ENCODE results near the gene GATAD2B.

Gene GATAD2B

DNA sequence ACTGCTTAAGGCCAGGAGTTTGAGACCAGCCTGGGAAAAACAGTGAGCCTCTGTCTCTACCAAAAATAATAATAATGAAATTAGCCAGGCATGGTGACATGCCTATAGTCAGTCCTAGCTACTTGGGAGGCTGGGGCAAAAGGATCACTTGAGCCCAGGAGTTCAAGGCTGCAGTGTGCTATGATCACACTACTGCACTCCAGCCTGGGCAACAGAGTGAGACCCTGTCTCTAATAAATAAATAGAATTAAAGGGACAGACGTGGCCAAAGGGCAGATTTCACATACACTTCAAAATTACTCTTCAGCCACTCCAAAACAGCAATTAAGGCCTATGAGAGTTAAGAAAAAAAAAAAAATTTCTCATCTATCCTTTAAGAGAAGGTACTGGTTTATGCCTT is 45.7 kb downstream of the GATAD2B start:
- no peaks in the 10 kb centered on the region for H3K27me3 ChIP-seq (ENCODE audit: control insufficient read depth in 1 of 2, insufficient read depth in 2 of 2, low read length in 2 of 2)
- H3K4me1 ChIP-seq (ENCODE audit: insufficient read depth, low read length): peaks cover 21% of the 10 kb centered on the region
- no peaks in the 10 kb centered on the region for H3K36me3 ChIP-seq (ENCODE audit: insufficient read depth, low read length)
- H3K9ac ChIP-seq (ENCODE audit: low read length): no peak overlapping the region
- H3K27ac ChIP-seq (ENCODE audit: low read depth, low read length): no peak overlapping the region
- no peaks in the 10 kb centered on the region for H3K9me3 ChIP-seq (ENCODE audit: low read length)
- no peak overlapping the region for H3K4me3 ChIP-seq (ENCODE audit: low read depth in 1 of 2, low read length in 2 of 2)

- H3K4me3 ChIP-seq (ENCODE audit: low read depth in 1 of 2, low read length in 2 of 2): no peak overlapping the region
- H3K27me3 ChIP-seq (ENCODE audit: control insufficient read depth in 1 of 2, insufficient read depth in 2 of 2, low read length in 2 of 2): no peaks in the 10 kb centered on the region
- H3K36me3 ChIP-seq (ENCODE audit: insufficient read depth, low read length): no peaks in the 10 kb centered on the region
- no peaks in the 10 kb centered on the region for H3K9me3 ChIP-seq (ENCODE audit: low read length)
- H3K9ac ChIP-seq (ENCODE audit: low read length): no peak overlapping the region
- no peak overlapping the region for H3K27ac ChIP-seq (ENCODE audit: low read depth, low read length)
- H3K4me1 ChIP-seq (ENCODE audit: insufficient read depth, low read length): no peaks in the 10 kb centered on the region
These were observed 49.8 kb downstream of the GATAD2B start for GRCh38 chr1:153872934-153873333.

DNA sequence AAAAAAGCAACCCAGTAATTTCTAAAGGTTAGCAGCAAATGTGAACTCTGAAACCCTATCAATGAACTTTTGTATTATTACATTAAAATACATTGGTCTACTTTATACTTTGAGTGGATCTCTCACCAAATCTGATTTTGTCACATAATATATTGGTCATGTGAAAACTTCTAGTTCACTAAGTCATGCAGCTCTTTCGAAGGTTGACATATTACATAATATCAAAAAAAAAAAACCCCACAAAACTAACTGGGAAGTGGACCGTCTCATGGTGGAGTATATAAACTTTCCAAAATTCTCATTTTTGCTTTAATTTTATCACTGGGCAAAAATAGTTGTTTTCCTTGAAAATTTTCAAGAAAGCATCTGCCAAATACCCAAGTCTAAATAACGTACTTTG is 50.4 kb downstream of the GATAD2B start:
- Histone ChIP-seq H3K36me3 (ENCODE audit: insufficient read depth, low read length) (no peaks in the 10 kb centered on the region), H3K4me3 (ENCODE audit: low read depth in 1 of 2, low read length in 2 of 2) (no peak overlapping the region), H3K4me1 (ENCODE audit: insufficient read depth, low read length) (no peaks in the 10 kb centered on the region), H3K9me3 (ENCODE audit: low read length) (no peaks in the 10 kb centered on the region), H3K27ac (ENCODE audit: low read depth, low read length) (no peak overlapping the region), H3K9ac (ENCODE audit: low read length) (no peak overlapping the region), H3K27me3 (ENCODE audit: control insufficient read depth in 1 of 2, insufficient read depth in 2 of 2, low read length in 2 of 2) (no peaks in the 10 kb centered on the region)

DNA sequence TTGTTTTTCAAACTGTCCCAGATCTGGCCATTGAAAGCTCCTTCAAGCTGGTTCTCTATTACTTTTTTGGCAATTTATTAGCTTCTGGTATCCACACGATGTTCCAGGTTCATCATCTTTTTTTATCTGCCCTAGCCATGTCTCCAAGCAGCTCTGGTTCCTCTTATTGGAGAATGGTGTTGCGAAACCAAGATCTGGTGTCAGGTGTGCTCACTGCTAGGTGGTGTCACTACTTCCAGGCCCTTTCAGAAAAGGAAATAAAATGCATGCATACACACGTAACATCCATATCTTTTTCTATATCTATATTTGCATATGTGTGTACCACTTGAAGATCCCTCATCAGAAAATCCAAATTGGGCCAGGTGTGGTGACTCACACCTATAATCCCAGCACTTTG is 53.3 kb downstream of the GATAD2B start:
- no peaks in the 10 kb centered on the region for H3K9me3 ChIP-seq (ENCODE audit: low read length)
- H3K4me1 ChIP-seq (ENCODE audit: insufficient read depth, low read length): no peaks in the 10 kb centered on the region
- no peak overlapping the region for H3K27ac ChIP-seq (ENCODE audit: low read depth, low read length)
- H3K36me3 ChIP-seq (ENCODE audit: insufficient read depth, low read length): no peaks in the 10 kb centered on the region
- no peak overlapping the region for H3K4me3 ChIP-seq (ENCODE audit: low read depth in 1 of 2, low read length in 2 of 2)
- no peak overlapping the region for H3K9ac ChIP-seq (ENCODE audit: low read length)
- H3K27me3 ChIP-seq (ENCODE audit: control insufficient read depth in 1 of 2, insufficient read depth in 2 of 2, low read length in 2 of 2): no peaks in the 10 kb centered on the region

DNA sequence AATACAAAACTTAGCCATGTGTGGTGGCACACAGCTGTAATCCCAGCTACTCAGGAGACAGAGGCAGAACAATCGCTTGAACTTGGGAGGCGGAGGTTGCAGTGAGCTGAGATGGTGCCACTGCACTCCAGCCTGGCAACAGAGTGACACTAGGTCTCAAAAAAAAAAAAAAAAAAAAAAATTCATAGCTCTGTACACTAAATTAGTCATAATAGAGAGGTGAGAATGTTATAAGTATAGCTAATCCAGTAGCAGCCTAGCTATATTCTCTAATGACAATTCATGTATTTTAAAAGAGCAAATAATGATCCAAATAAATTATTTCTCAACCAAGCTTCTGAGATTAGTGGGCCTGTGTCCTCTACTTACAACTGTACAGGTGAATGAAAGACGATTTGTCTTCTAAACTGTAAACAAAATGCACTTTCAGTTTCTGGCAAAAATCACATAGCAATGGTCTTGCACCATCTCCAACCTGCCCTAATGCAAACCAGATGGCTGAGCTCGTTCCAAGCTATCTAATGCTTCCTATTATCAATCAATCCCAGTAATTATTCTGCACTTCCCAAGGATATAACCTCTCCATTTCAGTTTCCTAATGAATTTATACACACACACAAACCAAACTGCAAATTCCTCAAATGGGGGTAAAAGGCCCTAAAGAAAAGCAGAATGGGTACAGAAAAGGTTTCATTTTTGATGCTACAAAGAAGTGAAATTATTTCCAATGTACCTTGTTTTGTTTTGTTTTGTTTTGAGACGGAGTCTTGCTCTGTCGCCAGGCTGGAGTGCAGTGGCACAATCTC is 56.5 kb downstream of the GATAD2B start:
- H3K4me1 ChIP-seq (ENCODE audit: insufficient read depth, low read length): no peaks in the 10 kb centered on the region
- H3K27me3 ChIP-seq (ENCODE audit: control insufficient read depth in 1 of 2, insufficient read depth in 2 of 2, low read length in 2 of 2): no peaks in the 10 kb centered on the region
- no peak overlapping the region for H3K4me3 ChIP-seq (ENCODE audit: low read depth in 1 of 2, low read length in 2 of 2)
- no peak overlapping the region for H3K27ac ChIP-seq (ENCODE audit: low read depth, low read length)
- H3K9me3 ChIP-seq (ENCODE audit: low read length): no peaks in the 10 kb centered on the region
- no peak overlapping the region for H3K9ac ChIP-seq (ENCODE audit: low read length)
- H3K36me3 ChIP-seq (ENCODE audit: insufficient read depth, low read length): no peaks in the 10 kb centered on the region

- no peaks in the 10 kb centered on the region for H3K36me3 ChIP-seq (ENCODE audit: insufficient read depth, low read length)
- no peaks in the 10 kb centered on the region for H3K27me3 ChIP-seq (ENCODE audit: control insufficient read depth in 1 of 2, insufficient read depth in 2 of 2, low read length in 2 of 2)
- no peaks in the 10 kb centered on the region for H3K4me1 ChIP-seq (ENCODE audit: insufficient read depth, low read length)
- H3K9ac ChIP-seq (ENCODE audit: low read length): no peak overlapping the region
- no peak overlapping the region for H3K4me3 ChIP-seq (ENCODE audit: low read depth in 1 of 2, low read length in 2 of 2)
- no peaks in the 10 kb centered on the region for H3K9me3 ChIP-seq (ENCODE audit: low read length)
- no peak overlapping the region for H3K27ac ChIP-seq (ENCODE audit: low read depth, low read length)
These were observed 62.5 kb downstream of the GATAD2B start for GRCh38 chr1:153860285-153860684.

DNA sequence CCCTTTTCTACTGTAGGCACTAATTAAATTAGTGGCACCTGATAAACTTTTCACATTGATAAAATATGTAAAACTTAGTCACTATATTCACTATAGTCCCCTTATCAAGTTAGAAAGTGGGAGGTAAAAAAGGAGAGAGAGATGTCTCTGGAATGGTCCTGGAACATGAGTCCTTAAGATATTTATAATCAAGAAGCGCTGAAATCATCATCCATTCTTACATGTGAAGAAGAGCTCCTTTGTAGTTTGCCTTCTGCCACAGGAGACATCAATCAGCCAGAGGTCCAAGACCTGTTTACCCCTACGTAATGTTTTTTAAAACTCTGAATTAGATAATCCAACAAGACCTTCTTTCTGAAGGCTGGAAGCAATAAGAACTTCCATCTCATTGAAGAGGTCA is 65.3 kb downstream of the GATAD2B start:
- Histone ChIP-seq H3K4me1 (ENCODE audit: insufficient read depth, low read length) (no peaks in the 10 kb centered on the region), H3K36me3 (ENCODE audit: insufficient read depth, low read length) (peaks cover 5% of the 10 kb centered on the region), H3K9me3 (ENCODE audit: low read length) (no peaks in the 10 kb centered on the region), H3K27me3 (ENCODE audit: control insufficient read depth in 1 of 2, insufficient read depth in 2 of 2, low read length in 2 of 2) (no peaks in the 10 kb centered on the region), H3K9ac (ENCODE audit: low read length) (no peak overlapping the region), H3K4me3 (ENCODE audit: low read depth in 1 of 2, low read length in 2 of 2) (no peak overlapping the region), H3K27ac (ENCODE audit: low read depth, low read length) (no peak overlapping the region)

DNA sequence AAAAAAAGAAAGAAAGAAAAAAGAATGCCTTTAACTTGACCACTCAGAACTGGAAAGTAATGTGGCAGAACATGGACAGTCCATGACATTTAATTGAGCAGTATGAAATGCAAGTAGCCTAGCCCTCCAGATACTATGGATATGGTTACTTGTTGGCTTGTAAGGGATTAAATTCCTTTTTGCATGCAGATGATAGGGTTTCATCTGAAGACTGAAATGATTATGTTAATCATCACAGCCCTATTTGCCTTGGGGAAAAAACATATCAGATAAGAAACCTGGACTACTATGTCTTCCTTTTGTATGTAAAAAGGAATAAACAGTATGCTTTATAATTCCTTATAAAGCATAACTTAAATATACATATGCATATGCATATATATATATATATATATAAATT is 66.0 kb downstream of the GATAD2B start:
- Histone ChIP-seq H3K9me3 (ENCODE audit: low read length) (no peaks in the 10 kb centered on the region), H3K4me3 (ENCODE audit: low read depth in 1 of 2, low read length in 2 of 2) (no peak overlapping the region)

GRCh38 chr1:153852170-153852569 is 70.6 kb downstream of the GATAD2B start:
- Histone ChIP-seq H3K27me3 (ENCODE audit: control insufficient read depth in 1 of 2, insufficient read depth in 2 of 2, low read length in 2 of 2) (no peaks in the 10 kb centered on the region), H3K27ac (ENCODE audit: low read depth, low read length) (no peak overlapping the region), H3K4me1 (ENCODE audit: insufficient read depth, low read length) (no peaks in the 10 kb centered on the region), H3K9me3 (ENCODE audit: low read length) (no peaks in the 10 kb centered on the region), H3K9ac (ENCODE audit: low read length) (no peak overlapping the region), H3K36me3 (ENCODE audit: insufficient read depth, low read length) (peaks cover 13% of the 10 kb centered on the region), H3K4me3 (ENCODE audit: low read depth in 1 of 2, low read length in 2 of 2) (no peak overlapping the region)

More for the DNA sequence above, 66.0 kb downstream of the GATAD2B start:
- H3K36me3 ChIP-seq (ENCODE audit: insufficient read depth, low read length): peaks cover 13% of the 10 kb centered on the region
- no peaks in the 10 kb centered on the region for H3K27me3 ChIP-seq (ENCODE audit: control insufficient read depth in 1 of 2, insufficient read depth in 2 of 2, low read length in 2 of 2)
- no peaks in the 10 kb centered on the region for H3K4me1 ChIP-seq (ENCODE audit: insufficient read depth, low read length)
- H3K27ac ChIP-seq (ENCODE audit: low read depth, low read length): no peak overlapping the region
- H3K9ac ChIP-seq (ENCODE audit: low read length): no peak overlapping the region

- no peak overlapping the region for H3K9ac ChIP-seq (ENCODE audit: low read length)
- H3K4me3 ChIP-seq (ENCODE audit: low read depth in 1 of 2, low read length in 2 of 2): no peak overlapping the region
- no peaks in the 10 kb centered on the region for H3K9me3 ChIP-seq (ENCODE audit: low read length)
- no peaks in the 10 kb centered on the region for H3K27me3 ChIP-seq (ENCODE audit: control insufficient read depth in 1 of 2, insufficient read depth in 2 of 2, low read length in 2 of 2)
- no peak overlapping the region for H3K27ac ChIP-seq (ENCODE audit: low read depth, low read length)
- H3K36me3 ChIP-seq (ENCODE audit: insufficient read depth, low read length): peaks cover 13% of the 10 kb centered on the region
- no peaks in the 10 kb centered on the region for H3K4me1 ChIP-seq (ENCODE audit: insufficient read depth, low read length)
These were observed 73.1 kb downstream of the GATAD2B start for GRCh38 chr1:153849487-153850185.

DNA sequence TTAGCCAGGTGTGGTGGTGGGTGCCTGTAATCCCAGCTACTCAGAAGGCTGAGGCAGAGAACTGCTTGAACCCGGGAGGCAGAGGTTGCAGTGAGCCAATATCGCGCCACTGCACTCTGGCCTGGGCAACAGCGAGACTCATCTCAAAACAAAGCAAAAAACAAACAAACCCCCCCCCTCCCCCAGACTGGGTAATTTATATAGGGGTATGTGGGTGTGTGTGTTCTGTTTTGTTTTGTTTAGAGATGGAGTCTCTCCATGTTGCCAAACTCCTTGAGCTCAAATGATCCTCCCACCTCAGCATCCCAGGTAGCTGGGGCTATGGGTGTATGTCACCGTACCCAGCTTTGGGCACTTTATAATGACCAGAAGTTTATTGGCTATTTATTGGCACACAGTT is 74.0 kb downstream of the GATAD2B start:
- H3K4me1 ChIP-seq (ENCODE audit: insufficient read depth, low read length): no peaks in the 10 kb centered on the region
- H3K36me3 ChIP-seq (ENCODE audit: insufficient read depth, low read length): peaks cover 13% of the 10 kb centered on the region
- no peak overlapping the region for H3K4me3 ChIP-seq (ENCODE audit: low read depth in 1 of 2, low read length in 2 of 2)
- H3K9ac ChIP-seq (ENCODE audit: low read length): no peak overlapping the region
- no peak overlapping the region for H3K27ac ChIP-seq (ENCODE audit: low read depth, low read length)
- no peaks in the 10 kb centered on the region for H3K9me3 ChIP-seq (ENCODE audit: low read length)
- no peaks in the 10 kb centered on the region for H3K27me3 ChIP-seq (ENCODE audit: control insufficient read depth in 1 of 2, insufficient read depth in 2 of 2, low read length in 2 of 2)

- no peaks in the 10 kb centered on the region for H3K4me1 ChIP-seq (ENCODE audit: insufficient read depth, low read length)
- no peak overlapping the region for H3K27ac ChIP-seq (ENCODE audit: low read depth, low read length)
- H3K9ac ChIP-seq (ENCODE audit: low read length): no peak overlapping the region
- H3K27me3 ChIP-seq (ENCODE audit: control insufficient read depth in 1 of 2, insufficient read depth in 2 of 2, low read length in 2 of 2): no peaks in the 10 kb centered on the region
- no peak overlapping the region for H3K4me3 ChIP-seq (ENCODE audit: low read depth in 1 of 2, low read length in 2 of 2)
- no peaks in the 10 kb centered on the region for H3K36me3 ChIP-seq (ENCODE audit: insufficient read depth, low read length)
- H3K9me3 ChIP-seq (ENCODE audit: low read length): no peaks in the 10 kb centered on the region
These were observed 77.6 kb downstream of the GATAD2B start for GRCh38 chr1:153845158-153845557.
